Activated gamma-delta T cell (primary cell): ENCODE data around the gene PRICKLE2.

Source experiments
- DNase-seq: peaks from one replicate; lab custom pipeline; 2025; lab: John Stamatoyannopoulos, UW

Gene PRICKLE2

DNA sequence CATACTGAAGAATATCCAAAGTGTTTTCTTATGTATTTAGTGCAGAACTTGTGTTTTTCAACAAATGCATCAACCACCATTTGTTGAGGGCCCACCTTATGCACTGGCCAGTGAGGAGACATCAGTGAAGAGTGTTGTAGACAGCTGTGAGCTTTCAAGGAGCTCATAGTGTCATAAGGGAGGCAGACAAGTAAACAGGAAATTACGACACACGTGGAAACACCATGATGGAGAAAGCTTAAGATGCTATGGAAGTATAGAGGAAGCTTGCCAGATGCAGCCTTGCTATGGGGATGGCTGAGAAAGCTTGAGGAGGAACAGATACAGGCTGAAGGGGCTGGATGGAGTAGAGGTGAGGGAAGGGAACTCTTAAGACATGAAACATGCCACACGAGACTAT, 151.2 kb downstream of the PRICKLE2 start:
- no peak for DNase-seq

- no peak for DNase-seq
These were observed 152.0 kb downstream of the PRICKLE2 start for GRCh38 chr3:64073158-64073761.

DNA sequence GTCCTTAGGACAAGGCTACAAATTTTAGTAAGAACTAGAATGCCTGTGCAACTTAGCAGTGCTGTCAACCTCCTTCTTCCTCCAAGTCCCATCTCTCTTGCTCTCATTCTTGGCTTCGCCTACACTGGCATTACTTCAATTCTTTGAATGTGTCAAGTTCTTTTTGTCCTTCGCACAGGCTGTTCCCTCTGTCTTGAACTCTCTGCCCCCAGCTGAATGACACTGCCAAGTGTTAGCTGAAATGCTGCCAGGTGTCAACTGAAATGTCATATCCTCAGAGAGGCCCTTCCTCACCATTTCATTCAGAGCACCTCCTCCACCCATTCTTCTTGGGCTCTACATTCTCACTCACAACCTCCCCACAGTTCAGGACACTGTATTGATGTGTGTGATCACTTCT, 153.1 kb downstream of the PRICKLE2 start:
- DNase-seq: no peak

GRCh38 chr3:64070704-64071103, 154.6 kb downstream of the PRICKLE2 start:
- no peak for DNase-seq

GRCh38 chr3:64067506-64068346, 157.5 kb downstream of the PRICKLE2 start:
- no peak for DNase-seq

DNA sequence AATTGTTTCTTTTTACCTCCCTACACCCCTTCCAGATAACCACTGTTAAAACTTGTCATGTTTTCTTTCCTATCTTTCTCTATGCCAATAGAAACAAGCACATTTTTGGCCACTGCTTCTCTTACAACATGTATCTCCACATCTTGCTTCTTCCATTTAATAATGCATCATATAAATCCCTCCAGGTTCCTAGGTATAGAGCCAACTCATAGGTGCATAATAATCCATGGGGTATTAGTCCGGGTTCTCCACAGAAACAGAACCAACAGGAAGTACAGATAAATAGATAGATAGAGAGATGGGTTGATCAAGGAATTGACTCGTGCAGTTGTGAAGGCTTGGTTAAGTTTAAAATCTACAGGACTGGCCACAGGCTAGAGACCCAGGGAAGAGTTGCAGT, 160.5 kb downstream of the PRICKLE2 start:
- DNase-seq: no peak

GRCh38 chr3:64063983-64064438, 161.3 kb downstream of the PRICKLE2 start:
- no peak for DNase-seq

DNA sequence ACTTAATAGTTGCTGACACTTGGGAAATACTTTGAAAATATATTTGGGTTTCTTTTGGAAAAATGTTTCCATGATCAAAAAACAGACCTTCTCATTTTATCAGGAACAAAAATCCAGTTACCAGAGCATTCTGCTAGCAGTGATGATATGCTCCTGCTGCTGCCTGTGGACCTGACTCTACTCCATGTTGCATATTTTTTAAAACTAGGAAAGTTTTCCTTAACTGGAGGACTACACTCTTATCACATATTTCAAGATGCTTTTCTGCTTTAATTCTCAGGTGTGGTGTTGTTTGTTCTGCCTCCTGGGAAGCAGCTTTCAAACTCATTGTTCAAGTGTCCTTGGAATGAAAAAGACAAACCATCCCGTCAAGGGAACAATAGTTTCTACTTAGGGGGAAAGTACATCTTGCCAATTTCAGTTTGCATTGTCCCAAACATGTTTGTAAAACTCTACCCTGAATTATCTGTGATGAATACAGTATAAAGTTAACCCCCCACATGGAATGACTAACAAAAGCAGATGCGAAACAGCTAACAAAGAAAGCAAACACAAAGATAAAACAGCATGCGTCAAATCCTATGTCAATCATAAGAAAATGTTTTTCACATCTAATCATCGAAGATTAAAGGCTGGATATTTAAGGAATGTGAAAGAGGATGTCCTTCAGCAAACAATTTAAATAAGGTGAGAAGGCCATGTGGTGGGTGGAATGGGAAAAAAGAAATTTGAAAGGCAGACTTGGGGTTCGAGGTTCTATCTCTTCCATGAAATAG, 161.9 kb downstream of the PRICKLE2 start:
- DNase-seq: no peak

DNA sequence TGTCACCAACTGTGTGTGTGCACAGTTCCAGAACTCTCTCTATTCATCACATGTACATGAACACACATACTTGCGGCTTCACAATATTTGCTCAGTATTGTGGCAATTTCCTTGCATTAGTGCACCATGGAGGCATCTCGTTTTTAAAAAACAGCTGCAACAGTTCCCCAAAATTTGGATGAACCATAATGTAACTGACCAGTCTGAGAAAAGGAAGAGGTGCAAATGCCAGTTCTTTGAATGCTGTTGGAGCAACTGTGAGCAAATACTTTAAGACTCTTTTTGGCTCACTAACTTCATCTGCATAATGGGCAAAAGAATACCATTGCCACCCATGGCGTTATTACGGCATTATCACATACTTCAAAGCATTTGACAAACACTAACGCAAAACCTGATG, 163.6 kb downstream of the PRICKLE2 start:
- no peak for DNase-seq

DNA sequence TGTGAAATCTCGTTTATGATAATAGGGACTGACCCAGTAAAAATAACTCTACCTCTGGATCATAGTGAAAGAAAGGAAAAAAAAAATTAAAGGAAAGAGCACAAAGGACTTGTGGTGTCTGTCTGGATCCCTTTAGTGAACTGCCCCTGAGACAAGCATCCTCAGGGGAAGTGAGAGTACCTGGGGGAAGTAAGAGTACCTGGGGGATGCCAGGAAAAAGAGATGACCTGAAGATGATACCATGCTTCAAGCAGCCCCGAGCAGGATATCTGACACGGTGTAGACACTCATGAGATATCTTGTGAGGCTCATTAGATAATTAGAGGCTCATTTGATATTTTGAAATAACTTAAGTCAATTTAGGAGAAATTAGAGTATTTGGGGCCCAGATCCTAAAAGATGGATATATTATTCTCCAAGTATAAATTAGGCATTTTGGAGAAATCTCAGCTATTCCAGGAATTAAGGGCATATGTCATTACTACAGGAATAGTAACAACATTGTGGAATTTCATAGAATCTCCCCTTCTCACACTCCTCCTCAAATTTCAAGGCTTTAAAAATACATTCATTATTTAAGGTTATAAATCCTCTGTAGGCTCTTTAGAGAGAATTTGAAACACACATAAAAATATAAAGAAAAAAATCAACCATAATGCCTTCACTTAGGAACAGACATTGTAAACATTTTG, 165.6 kb downstream of the PRICKLE2 start:
- no peak for DNase-seq

DNA sequence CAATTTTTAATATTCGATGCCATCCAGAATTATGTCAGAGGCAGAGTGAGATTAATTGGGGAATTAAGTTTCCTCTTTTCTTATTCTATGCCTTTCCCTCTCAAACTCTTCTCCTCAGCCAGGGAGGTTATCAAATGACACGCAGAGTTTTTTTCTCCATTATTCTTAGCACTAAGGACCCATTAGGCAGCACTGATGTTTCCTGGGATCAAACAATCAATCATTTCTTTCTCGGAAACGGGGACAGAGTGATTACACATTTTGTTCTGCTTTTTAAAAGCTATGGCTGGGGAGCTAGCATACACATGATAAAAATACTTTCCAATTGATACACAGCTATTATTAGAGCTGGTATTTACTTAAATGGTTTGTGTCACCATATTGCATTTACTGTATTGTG, 166.7 kb downstream of the PRICKLE2 start:
- no peak for DNase-seq

GRCh38 chr3:64057231-64057630, 168.0 kb downstream of the PRICKLE2 start:
- no peak for DNase-seq

DNA sequence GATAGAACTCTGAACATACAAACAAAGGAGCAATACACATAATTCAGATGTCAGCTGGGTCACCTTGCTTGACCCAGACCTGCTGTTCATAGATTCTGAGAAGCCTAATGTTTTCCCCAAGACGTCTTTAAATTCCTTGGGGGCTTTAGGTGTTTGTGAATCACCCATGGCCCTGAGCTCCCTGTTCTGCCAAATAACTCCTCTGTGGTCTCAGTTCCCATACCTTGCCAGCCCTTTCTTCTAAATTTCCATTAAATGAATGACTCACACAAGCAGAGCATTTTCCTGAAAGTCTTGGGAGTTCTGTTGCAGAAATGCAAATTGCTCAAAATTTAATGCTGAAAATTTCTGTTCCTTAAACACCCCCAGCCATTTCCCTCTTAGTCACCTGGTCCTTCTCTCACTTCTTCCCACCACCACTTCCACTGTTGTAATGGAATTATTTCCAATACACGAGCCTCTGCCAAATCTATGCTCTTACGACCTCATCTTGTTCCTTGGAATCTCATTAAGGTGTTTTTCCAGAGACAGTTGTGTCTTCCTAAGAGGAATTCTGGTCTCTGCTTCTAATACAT, 168.6 kb downstream of the PRICKLE2 start:
- no peak for DNase-seq

DNA sequence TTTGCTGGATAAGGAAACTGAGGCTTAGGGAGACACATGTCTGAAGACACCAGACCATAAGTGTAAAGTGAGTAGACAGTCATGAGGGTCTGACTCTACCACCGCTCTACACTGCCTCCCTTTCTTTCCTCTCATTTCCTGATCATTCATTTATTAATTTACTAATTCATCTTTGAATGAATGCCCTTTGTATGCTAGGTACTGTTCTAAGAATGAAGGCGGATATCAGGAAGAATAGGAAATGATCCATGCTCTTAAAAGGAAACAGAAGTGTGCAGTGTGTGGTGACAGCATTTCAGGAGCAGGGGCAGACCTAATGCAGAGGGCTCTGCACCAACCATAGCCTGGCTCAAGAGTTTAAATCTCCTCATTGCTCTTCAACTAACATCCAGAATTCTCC, 170.2 kb downstream of the PRICKLE2 start:
- no peak for DNase-seq

DNA sequence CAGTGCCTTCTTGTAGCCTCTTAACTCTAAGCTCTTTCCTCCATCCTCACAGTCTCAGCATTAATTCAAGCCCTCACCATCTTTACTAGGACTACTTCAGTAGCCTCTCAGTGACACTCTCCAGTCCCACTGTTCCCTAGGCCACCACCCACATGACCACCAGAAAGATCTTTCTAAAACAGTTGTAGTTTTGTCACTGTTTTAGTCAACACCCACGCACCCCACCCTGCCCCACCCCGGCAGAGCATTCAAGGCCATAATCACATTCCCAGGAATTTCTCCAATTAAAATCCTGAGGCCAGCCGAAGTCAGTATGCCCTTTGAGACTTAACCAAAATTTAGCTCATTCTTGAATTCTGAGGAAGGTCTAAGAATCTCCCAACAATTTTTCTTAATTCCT, 170.8 kb downstream of the PRICKLE2 start:
- DNase-seq: no peak

- no peak for DNase-seq
These were observed 171.7 kb downstream of the PRICKLE2 start for GRCh38 chr3:64053581-64053980.

DNA sequence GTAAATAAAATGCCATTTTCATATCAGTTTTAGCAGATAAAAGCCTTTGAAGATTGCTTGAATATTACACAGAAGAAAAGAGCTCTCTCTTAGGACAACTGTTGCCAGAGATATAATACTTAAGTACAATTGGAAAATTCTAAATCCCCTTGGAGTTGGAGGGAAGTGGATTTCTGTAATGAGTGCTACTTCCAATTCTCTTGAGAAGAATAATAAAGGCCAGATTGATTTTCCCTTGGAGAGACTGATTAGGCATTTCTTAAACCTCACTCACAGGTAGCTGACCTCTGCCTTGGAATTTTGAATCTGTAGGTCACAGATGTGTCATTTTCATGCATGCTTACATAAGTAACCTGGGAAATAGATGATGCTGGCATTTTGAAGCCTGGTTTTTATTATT, 172.1 kb downstream of the PRICKLE2 start:
- no peak for DNase-seq

- DNase-seq: no peak
These were observed 175.4 kb downstream of the PRICKLE2 start for GRCh38 chr3:64049832-64050231.

DNA sequence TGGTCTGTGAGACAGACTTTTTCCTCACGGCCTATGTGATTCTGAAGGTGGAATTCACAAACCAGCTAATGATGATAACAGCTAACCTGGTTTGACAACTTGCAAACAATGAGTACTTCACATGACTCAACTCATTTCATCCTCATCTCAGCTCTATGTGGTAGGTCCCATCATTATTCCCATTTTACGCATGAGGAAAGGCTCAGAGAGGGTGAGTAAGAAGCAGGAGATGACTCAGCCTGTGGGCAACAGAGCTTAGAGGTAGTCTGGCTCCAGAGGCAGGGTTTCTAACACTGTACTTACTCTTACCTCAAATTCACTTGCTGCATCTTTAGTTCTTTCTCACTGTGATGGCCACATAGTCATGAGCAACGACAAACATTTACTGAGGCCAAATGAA, 176.1 kb downstream of the PRICKLE2 start:
- no peak for DNase-seq

DNA sequence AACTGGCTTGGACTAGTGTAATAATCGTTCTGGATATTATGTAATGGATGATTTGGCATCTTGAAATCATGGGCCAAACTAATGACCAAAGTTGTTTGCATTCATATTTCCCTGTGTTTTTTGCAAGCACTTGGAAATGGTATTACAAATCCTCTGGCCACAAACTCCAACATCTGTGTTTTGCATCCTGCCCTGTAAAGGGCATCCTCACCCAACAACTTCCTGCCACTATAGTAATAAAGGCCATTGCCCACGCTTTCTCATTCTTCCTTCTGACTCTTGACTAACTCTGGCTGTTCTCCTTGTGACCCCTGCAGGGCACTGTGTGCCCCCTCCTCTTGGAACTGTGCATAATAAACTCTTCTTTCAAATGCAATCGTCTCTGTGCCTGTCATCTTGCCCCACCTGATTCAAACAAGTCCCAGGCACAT, 176.6 kb downstream of the PRICKLE2 start:
- DNase-seq: no peak

GRCh38 chr3:64047787-64048186, 177.5 kb downstream of the PRICKLE2 start:
- no peak for DNase-seq
